Liver (tissue), 9 donors: Measurements from ENCODE around the gene MEF2B. TPM values are rescaled to one million over a fixed set of nuclear protein-coding genes. Genes with fewer than 3 reads are reported as not detected.

Experiments used
- DNase-seq: peaks from one replicate; pipeline ENCODE4 v3.0.0-alpha.2; 2017; ENCODE audit warnings: low spot score
- H3K27ac ChIP-seq, 2 donors: one replicate each; pipeline ENCODE4 v1.7.0; 2013; ENCODE audit warnings: inconsistent platforms in 2 of 2, low read length in 2 of 2, control low read depth in 1 of 2, low read depth in 1 of 2, mild to moderate bottlenecking in 1 of 2
- H3K27me3 ChIP-seq, 4 donors: one replicate each; pipeline versions ENCODE4 v1.6.1 to v1.7.0; 2013; ENCODE audit warnings: low read length in 3 of 4, inconsistent platforms in 1 of 4, mild to moderate bottlenecking in 1 of 4, moderate library complexity in 1 of 4; ENCODE audit not compliant: control insufficient read depth in 4 of 4, insufficient read depth in 4 of 4
- H3K36me3 ChIP-seq, 4 donors: one replicate each; pipeline versions ENCODE4 v1.6.1 to v1.7.0; 2013; ENCODE audit warnings: low read length in 3 of 4, mild to moderate bottlenecking in 3 of 4, low read depth in 1 of 4, moderate library complexity in 1 of 4; ENCODE audit not compliant: control insufficient read depth in 4 of 4, insufficient read depth in 3 of 4
- H3K4me1 ChIP-seq, 4 donors: one replicate each; pipeline versions ENCODE4 v1.6.1 to v1.7.0; 2013; ENCODE audit warnings: low read length in 3 of 4, mild to moderate bottlenecking in 3 of 4, moderate library complexity in 1 of 4; ENCODE audit not compliant: control insufficient read depth in 4 of 4, insufficient read depth in 4 of 4
- H3K4me3 ChIP-seq, 3 donors: one replicate each; pipeline versions ENCODE4 v1.6.1 to v1.7.0; 2013; ENCODE audit warnings: low read length in 3 of 3, control low read depth in 1 of 3, low read depth in 1 of 3, mild to moderate bottlenecking in 1 of 3
- H3K9ac ChIP-seq, 2 donors: one replicate each; pipeline ENCODE4 v1.7.0; 2013; ENCODE audit warnings: low read length in 2 of 2, mild to moderate bottlenecking in 2 of 2, moderate library complexity in 2 of 2, control low read depth in 1 of 2, low read depth in 1 of 2
- H3K9me3 ChIP-seq, 4 donors: one replicate each; pipeline versions ENCODE4 v1.6.1 to v1.7.0; 2013; ENCODE audit warnings: low read length in 3 of 4; ENCODE audit not compliant: control insufficient read depth in 4 of 4
- ATF3 ChIP-seq: IDR thresholded peaks from 2 replicates; pipeline ENCODE4 v1.6.1; 2016; ENCODE audit warnings: antibody characterized with exemption
- CTCF ChIP-seq: fragments of 150-350 bp; IDR thresholded peaks from 2 replicates; pipeline ENCODE4 v1.5.1; 2017; ENCODE audit warnings: improper control_type of control experiment, low read depth, low read length; ENCODE audit not compliant: missing input control
- FOXA1 ChIP-seq: IDR thresholded peaks from 2 replicates; pipeline ENCODE4 v1.6.1; 2016; ENCODE audit warnings: antibody characterized with exemption
- FOXA2 ChIP-seq: IDR thresholded peaks from 2 replicates; pipeline ENCODE4 v1.6.1; 2016; ENCODE audit warnings: antibody characterized with exemption
- GABPA ChIP-seq, 2 donors: IDR thresholded peaks in 1 of 2; conservative IDR thresholded peaks in 1 of 2; 2 replicates each; pipeline ENCODE4 v1.6.1; 2016; ENCODE audit warnings: antibody characterized with exemption in 2 of 2, mild to moderate bottlenecking in 1 of 2, moderate library complexity in 1 of 2
- HNF4A ChIP-seq, 2 donors: conservative IDR thresholded peaks; 2 replicates each; pipeline ENCODE4 v1.6.1; 2016; ENCODE audit warnings: antibody characterized with exemption in 2 of 2, mild to moderate bottlenecking in 2 of 2
- HNF4G ChIP-seq: IDR thresholded peaks from 2 replicates; pipeline ENCODE4 v1.6.1; 2016; ENCODE audit warnings: antibody characterized with exemption
- JUND ChIP-seq, 2 donors: IDR thresholded peaks; 2 replicates each; pipeline ENCODE4 v1.6.1; 2016; ENCODE audit warnings: antibody characterized with exemption in 2 of 2
- MAX ChIP-seq: IDR thresholded peaks from 2 replicates; pipeline ENCODE4 v1.6.1; 2016; ENCODE audit warnings: antibody characterized with exemption
- NR2F2 ChIP-seq: IDR thresholded peaks from 2 replicates; pipeline ENCODE4 v1.6.1; 2016; ENCODE audit warnings: antibody characterized with exemption
- RAD21 ChIP-seq, 2 donors: IDR thresholded peaks; 2 replicates each; pipeline ENCODE4 v1.6.1; 2016; ENCODE audit warnings: antibody characterized with exemption in 2 of 2, mild to moderate bottlenecking in 2 of 2
- REST ChIP-seq: IDR thresholded peaks from 2 replicates; pipeline ENCODE4 v1.6.1; 2016; ENCODE audit warnings: antibody characterized with exemption, mild to moderate bottlenecking
- SP1 ChIP-seq: IDR thresholded peaks from 2 replicates; pipeline ENCODE4 v1.6.1; 2018; ENCODE audit warnings: antibody characterized with exemption, mild to moderate bottlenecking
- TAF1 ChIP-seq: conservative IDR thresholded peaks from 2 replicates; pipeline ENCODE4 v1.6.1; 2016; ENCODE audit warnings: antibody characterized with exemption, mild to moderate bottlenecking
- YY1 ChIP-seq: IDR thresholded peaks from 2 replicates; pipeline ENCODE4 v1.6.1; 2016; ENCODE audit warnings: antibody characterized with exemption, mild to moderate bottlenecking
- ZBTB33 ChIP-seq: IDR thresholded peaks from 2 replicates; pipeline ENCODE4 v1.6.1; 2016; ENCODE audit warnings: antibody characterized with exemption
- WGBS: extraction: QIAGEN DNeasy Blood & Tissue Kit; methylation state at CpG from one replicate; pipeline ENCODE4 v1.1.7; 2013; 5-methylcytosine and 5-hydroxymethylcytosine counted together
- polyA plus RNA-seq, 2 donors: library from polyadenylated mRNA; stranded (reverse) in 1 of 2; unstranded in 1 of 2; fragments of 200-250 nt in 1 of 2; fragments of >200 nt in 1 of 2; fragmentation: Nextera tagmentation in 1 of 2; extraction: Ambion mirVana in 1 of 2; gene quantifications; one replicate each; pipeline versions ENCODE4 v1.2.1 to v1.2.3, GENCODE V29; 2013 to 2015
- total RNA-seq, 2 donors: library from RNA; depleted of rRNA; stranded (reverse); fragments of >200 nt; gene quantifications; one replicate each; pipeline ENCODE4 v1.2.3, GENCODE V29; 2014
- donor health status: healthy.
- donor health status: healthy.
- donor health status: healthy.
- donor health status: healthy.
- donor health status: healthy.

The MEF2B gene
- total RNA-seq (under 1 TPM in 1 of 2 donors, not detected in 1; 0.08 TPM), polyA plus RNA-seq (under 1 TPM; 0.30 to 0.39 TPM)

- Histone ChIP-seq H3K27me3 (no peaks in the 10 kb centered on the region), H3K4me1 (peaks cover 0 to 9% (median 0%) of the 10 kb centered on the region in 4 donors), H3K36me3 (no peaks in the 10 kb centered on the region), H3K27ac (no peak within 1 kb of the TSS), H3K4me3 (peak within 1 kb of the TSS in 1 of 3 donors; percentile 7), H3K9me3 (no peaks in the 10 kb centered on the region), H3K9ac (no peak within 1 kb of the TSS)
- 25% methylated on average over 56 of the region's 56 CpGs for WGBS
- peak; percentile 85 for DNase-seq
- TF ChIP-seq HNF4A (conservative IDR thresholded peaks at IDR 0.05) (no peak), NR2F2 (peak; percentile 65)
Measured at GRCh38 chr19:19170053-19170872, at the start of gene MEF2B. Gene MEF2B (minus strand): TSS chr19:19170263. CDS start chr19:19150735, 19,528 bp downstream.

GRCh38 chr19:19218911-19219310 is 48.8 kb upstream of the MEF2B start:
- H3K27me3 ChIP-seq, result peaks cover 0 to 3% (median 0%) of the 10 kb centered on the region in 4 donors
- no peak for DNase-seq
- no peaks in the 10 kb centered on the region for H3K4me1 ChIP-seq

More at GRCh38 chr19:19218911-19219310, 48.8 kb upstream of the MEF2B start:
- TF ChIP-seq MAX (no peak), CTCF (no peak), RAD21 (IDR thresholded peaks at IDR 0.05) (no peak), HNF4G (no peak), ATF3 (no peak), FOXA2 (no peak), FOXA1 (no peak), TAF1 (no peak), SP1 (no peak), NR2F2 (no peak), REST (no peak), GABPA (IDR thresholded peaks at IDR 0.05 in 1 of 2, conservative IDR thresholded peaks at IDR 0.05 in 1 of 2) (no peak), HNF4A (conservative IDR thresholded peaks at IDR 0.05) (no peak), ZBTB33 (no peak), YY1 (no peak), JUND (IDR thresholded peaks at IDR 0.05) (no peak)
- Histone ChIP-seq H3K4me3 (no peak overlapping the region), H3K36me3 (no peaks in the 10 kb centered on the region), H3K27ac (no peak overlapping the region), H3K9ac (no peak overlapping the region), H3K9me3 (no peaks in the 10 kb centered on the region)
- WGBS, result 83% methylated on average over 21 of the region's 21 CpGs
